Measurements from ENCODE around the gene PDE6H.

GRCh38 chr12:15020156-15020555, 47.3 kb downstream of the PDE6H start:
- TF ChIP-seq CTCF (IDR thresholded peaks at IDR 0.05; ENCODE audit: control extremely low read depth in 1 of 3, insufficient read depth in 1 of 3, low read depth in 1 of 3, low read length in 3 of 3) (no peak), POLR2AphosphoS5 (IDR thresholded peaks at IDR 0.05; ENCODE audit: low read depth, low read length) (no peak)

All from H1 (cell line).